Endothelial cell of umbilical vein (primary cell): Measurements from ENCODE around the gene OGFOD2. TPM values are rescaled to one million over a fixed set of nuclear protein-coding genes. Genes with fewer than 3 reads are reported as not detected.

Source experiments
- BruUV-seq: library from RNA; stranded (reverse); fragments of 400-500 nt; replicated peaks from 2 replicates; lab custom pipeline; 2021; lab: Mats Ljungman, UMichigan
- CTCF ChIA-PET: fragments of 300-600, 350-600 bp; sonication (Branson Sonifier 250); formaldehyde crosslinking; loops from one replicate; lab custom pipeline; 2021; ENCODE audit warnings: antibody characterized with exemption, inconsistent platforms; lab: Charles Lee
- POLR2A ChIA-PET: fragments of 300-600, 350-600 bp; sonication (Branson Sonifier 250); formaldehyde crosslinking; loops from one replicate; lab custom pipeline; 2021; ENCODE audit warnings: antibody characterized with exemption, inconsistent platforms; lab: Charles Lee
- DNase-seq: peaks from one replicate; pipeline ENCODE4 v3.0.0-alpha.2; 2011; ENCODE audit warnings: low read depth, low spot score
- FAIRE-seq: peaks from 2 replicates; lab custom pipeline; 2011; peaks lifted over from hg19 to GRCh38; lab: Jason Lieb, UNC
- H2AFZ ChIP-seq: 2 replicates; pipeline ENCODE4 v1.6.0; 2012; ENCODE audit warnings: low read depth, low read length, control low read depth, inconsistent platforms
- H3K27ac ChIP-seq: 2 replicates; pipeline ENCODE4 v1.5.1; 2011; ENCODE audit warnings: low read depth, mild to moderate bottlenecking, control low read depth, low read length, moderate library complexity; ENCODE audit not compliant: insufficient read depth
- H3K27me3 ChIP-seq, 2 experiments: 2 replicates each; pipeline versions ENCODE4 v1.6.0 to v1.6.1; 2011; ENCODE audit warnings: low read length in 2 of 2, mixed read lengths in 1 of 2; ENCODE audit not compliant: control insufficient read depth in 2 of 2, insufficient read depth in 2 of 2
- H3K36me3 ChIP-seq, 2 experiments: 2 replicates in 1 of 2; 3 replicates in 1 of 2; pipeline ENCODE4 v1.5.1; 2011; ENCODE audit warnings: low read length in 2 of 2, mild to moderate bottlenecking in 1 of 2, moderate library complexity in 1 of 2; ENCODE audit not compliant: control insufficient read depth in 2 of 2, insufficient read depth in 2 of 2; ENCODE audit errors: extremely low read depth in 1 of 2
- H3K4me1 ChIP-seq: 3 replicates; pipeline ENCODE4 v1.5.1; 2011; ENCODE audit warnings: mild to moderate bottlenecking, low read length; ENCODE audit not compliant: control insufficient read depth, insufficient read depth; ENCODE audit errors: extremely low read depth
- H3K4me2 ChIP-seq: 2 replicates; pipeline ENCODE4 v1.6.1; 2011; ENCODE audit warnings: low read length, control low read depth, mixed read lengths; ENCODE audit not compliant: insufficient read depth
- H3K4me3 ChIP-seq, 3 experiments: fragments of 200-600 bp in 1 of 3; sonication (generic), shearing (Covaris generic) in 1 of 3; replicated peaks in 1 of 3; 2 replicates each; pipeline ENCODE4 v1.5.1; 2011 to 2016; ENCODE audit warnings: control low read depth in 3 of 3, low read length in 3 of 3, mild to moderate bottlenecking in 2 of 3, inconsistent platforms in 1 of 3, low read depth in 1 of 3, moderate library complexity in 1 of 3; ENCODE audit not compliant: insufficient read depth in 1 of 3
- H3K79me2 ChIP-seq: 2 replicates; pipeline ENCODE4 v1.6.0; 2012; ENCODE audit warnings: low read length, inconsistent platforms; ENCODE audit not compliant: control insufficient read depth, insufficient read depth
- H3K9ac ChIP-seq: replicated peaks from 2 replicates; pipeline ENCODE3; 2011; ENCODE audit warnings: low read length, control low read depth; ENCODE audit not compliant: insufficient read depth; ENCODE audit errors: extremely low read depth
- H3K9me1 ChIP-seq: replicated peaks from 3 replicates; pipeline ENCODE4 v1.6.0; 2011; ENCODE audit warnings: mild to moderate bottlenecking, low read length; ENCODE audit not compliant: control insufficient read depth, insufficient read depth; ENCODE audit errors: extremely low read depth
- H3K9me3 ChIP-seq: replicated peaks from 2 replicates; pipeline ENCODE4 v1.5.1; 2012; ENCODE audit warnings: low read length, inconsistent platforms; ENCODE audit not compliant: control insufficient read depth, insufficient read depth
- H4K20me1 ChIP-seq: replicated peaks from 2 replicates; pipeline ENCODE3; 2011; ENCODE audit warnings: mild to moderate bottlenecking, low read length; ENCODE audit not compliant: control insufficient read depth, insufficient read depth; ENCODE audit errors: extremely low read depth
- EZH2 ChIP-seq: IDR thresholded peaks from 2 replicates; pipeline ENCODE4 v1.6.1; 2012; ENCODE audit warnings: borderline replicate concordance, low read depth, mild to moderate bottlenecking, moderate library complexity, low read length, inconsistent platforms; ENCODE audit not compliant: severe bottlenecking
- FOS ChIP-seq: IDR thresholded peaks from 2 replicates; pipeline ENCODE4 v1.6.1; 2011; ENCODE audit warnings: mild to moderate bottlenecking, low read length, moderate library complexity, borderline replicate concordance; ENCODE audit not compliant: insufficient read depth
- JUN ChIP-seq: IDR thresholded peaks from 2 replicates; pipeline ENCODE4 v1.6.1; 2011; ENCODE audit warnings: borderline replicate concordance, low read depth; ENCODE audit not compliant: insufficient read length, insufficient read depth
- MYC ChIP-seq: IDR thresholded peaks from one replicate; pipeline ENCODE4 v1.6.1; 2011; ENCODE audit warnings: mild to moderate bottlenecking, low read depth, low read length
- POLR2A ChIP-seq: IDR thresholded peaks from 2 replicates; pipeline ENCODE4 v1.6.1; 2012; ENCODE audit warnings: low read depth, mild to moderate bottlenecking, control low read depth, low read length
- POLR2AphosphoS5 ChIP-seq: IDR thresholded peaks from 2 replicates; pipeline ENCODE4 v1.6.1; 2012; ENCODE audit warnings: low read depth, mild to moderate bottlenecking, control low read depth, low read length, moderate library complexity; ENCODE audit not compliant: insufficient read depth
- dilution Hi-C: fragments of 300-500 bp; cut with MboI; formaldehyde crosslinking; loops from one replicate; pipeline ENCODE4 v1.15.0; 2019; ENCODE audit warnings: low sequenced_read_pairs; ENCODE audit not compliant: extremely low pct_ligation_motif_present
- intact Hi-C: fragments of 100-400 bp; cut with micrococcal nuclease; formaldehyde crosslinking; loops from one replicate; pipeline ENCODE4 v1.10.0; 2022
- polyA plus RNA-seq, 4 experiments: library from polyadenylated mRNA; depleted of rRNA in 3 of 4; stranded (reverse) in 3 of 4; unstranded in 1 of 4; fragments of >200 nt; gene quantifications; 2 replicates each; pipeline versions ENCODE4 v1.2.1 to v1.2.3, GENCODE V29; 2011 to 2012; ENCODE audit warnings: missing spikeins in 1 of 4
- total RNA-seq: library from RNA; stranded (reverse); gene quantifications from 2 replicates; pipeline ENCODE4 v1.2.3, GENCODE V29; 2021
- TF ChIP-seq, protein P1 (sequence below), 2 donors: IDR thresholded peaks; 1 replicate in 1 of 2; 2 replicates in 1 of 2; pipeline ENCODE4 v1.5.1; 2011; ENCODE audit warnings: low read length in 2 of 2, mild to moderate bottlenecking in 2 of 2, moderate library complexity in 2 of 2, control low read depth in 1 of 2, inconsistent platforms in 1 of 2, low read depth in 1 of 2; ENCODE audit not compliant: insufficient read depth in 1 of 2; ENCODE audit errors: extremely low read depth in 1 of 2

The OGFOD2 gene
- total and polyA plus RNA-seq, 2 donors (not counting 3 experiments of a cell fraction or from before 2014, with no cell fraction given): 16.8 to 24.1 TPM

GRCh38 chr12:122937622-122938091 lies 37.4 kb upstream of the OGFOD2 start:
- H3K4me2 ChIP-seq: no peak overlapping the region
- CTCF ChIA-PET: interaction anchor here (1.0 to 1.3 kb wide), 2 partner anchors 77 to 301 kb away, joined by 3 read pairs; no protein-coding TSS in a partner anchor
- no peak overlapping the region for H3K27ac ChIP-seq
- DNase-seq: no peak
- peaks cover 2% of the 10 kb centered on the region for H3K4me1 ChIP-seq
- no peaks in the 10 kb centered on the region for H3K9me1 ChIP-seq
- no peak for FAIRE-seq
- no peak overlapping the region for H3K9ac ChIP-seq
- no peaks in the 10 kb centered on the region for H4K20me1 ChIP-seq
- POLR2A ChIA-PET: no interaction called here
- intact Hi-C loops: no loop called here
- H2AFZ ChIP-seq: no peak overlapping the region
- no peaks in the 10 kb centered on the region for H3K27me3 ChIP-seq
- no peaks in the 10 kb centered on the region for H3K79me2 ChIP-seq
- BruUV-seq: no TSS peak
- H3K4me3 ChIP-seq: no peak overlapping the region
- H3K36me3 ChIP-seq: peaks cover 0 to 2% of the 10 kb centered on the region in 2 experiments
- H3K9me3 ChIP-seq: no peaks in the 10 kb centered on the region
- no peak for TF ChIP-seq FOS
- no peak for TF ChIP-seq POLR2A
- dilution Hi-C loops: no loop called here

DNA sequence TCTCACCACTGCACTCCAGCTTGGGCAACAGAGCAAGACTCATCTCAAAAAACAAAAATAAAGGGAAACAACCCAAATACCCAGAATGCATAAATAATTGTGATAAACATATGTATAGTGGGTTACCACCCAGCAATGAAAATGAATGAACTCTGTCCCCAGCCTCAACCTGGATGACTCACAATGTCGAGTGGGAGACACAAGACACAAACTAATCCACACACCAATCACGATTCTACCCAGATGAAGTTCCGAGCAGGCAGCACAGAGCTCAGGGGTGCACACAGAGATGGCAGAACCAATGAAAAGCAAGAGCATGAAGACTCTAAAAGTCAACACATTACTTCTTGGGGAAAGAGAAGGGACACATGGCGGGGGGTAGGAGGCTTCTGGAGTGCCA lies 35.9 kb upstream of the OGFOD2 start:
- H3K79me2 ChIP-seq: no peaks in the 10 kb centered on the region
- H3K4me3 ChIP-seq: no peak overlapping the region
- no peaks in the 10 kb centered on the region for H3K9me1 ChIP-seq
- no peaks in the 10 kb centered on the region for H3K9me3 ChIP-seq
- TF ChIP-seq MYC (no peak), EZH2 (no peak), FOS (no peak), JUN (no peak), POLR2A (no peak), POLR2AphosphoS5 (no peak)
- TF ChIP-seq, protein P1, sequence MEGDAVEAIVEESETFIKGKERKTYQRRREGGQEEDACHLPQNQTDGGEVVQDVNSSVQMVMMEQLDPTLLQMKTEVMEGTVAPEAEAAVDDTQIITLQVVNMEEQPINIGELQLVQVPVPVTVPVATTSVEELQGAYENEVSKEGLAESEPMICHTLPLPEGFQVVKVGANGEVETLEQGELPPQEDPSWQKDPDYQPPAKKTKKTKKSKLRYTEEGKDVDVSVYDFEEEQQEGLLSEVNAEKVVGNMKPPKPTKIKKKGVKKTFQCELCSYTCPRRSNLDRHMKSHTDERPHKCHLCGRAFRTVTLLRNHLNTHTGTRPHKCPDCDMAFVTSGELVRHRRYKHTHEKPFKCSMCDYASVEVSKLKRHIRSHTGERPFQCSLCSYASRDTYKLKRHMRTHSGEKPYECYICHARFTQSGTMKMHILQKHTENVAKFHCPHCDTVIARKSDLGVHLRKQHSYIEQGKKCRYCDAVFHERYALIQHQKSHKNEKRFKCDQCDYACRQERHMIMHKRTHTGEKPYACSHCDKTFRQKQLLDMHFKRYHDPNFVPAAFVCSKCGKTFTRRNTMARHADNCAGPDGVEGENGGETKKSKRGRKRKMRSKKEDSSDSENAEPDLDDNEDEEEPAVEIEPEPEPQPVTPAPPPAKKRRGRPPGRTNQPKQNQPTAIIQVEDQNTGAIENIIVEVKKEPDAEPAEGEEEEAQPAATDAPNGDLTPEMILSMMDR (IDR thresholded peaks at IDR 0.05; ENCODE audit: extremely low read depth in 1 of 2, insufficient read depth in 1 of 2, low read depth in 1 of 2, low read length in 2 of 2): no peak
- no peak overlapping the region for H2AFZ ChIP-seq
- no peaks in the 10 kb centered on the region for H4K20me1 ChIP-seq
- H3K36me3 ChIP-seq: peaks cover 0 to 2% of the 10 kb centered on the region in 2 experiments
- no peak for FAIRE-seq
- dilution Hi-C loops (no loop called here), intact Hi-C loops (no loop called here)
- ChIA-PET CTCF (interaction anchor here (1.3 kb wide), 1 partner anchor 79 kb away, joined by 3 read pairs; no protein-coding TSS in a partner anchor), POLR2A (no interaction called here)
- peaks cover 16% of the 10 kb centered on the region for H3K4me1 ChIP-seq
- H3K4me2 ChIP-seq: no peak overlapping the region
- no peak overlapping the region for H3K27ac ChIP-seq
- no TSS peak for BruUV-seq
- no peaks in the 10 kb centered on the region for H3K27me3 ChIP-seq
- H3K9ac ChIP-seq: no peak overlapping the region
- DNase-seq: no peak
